ENCODE results near the gene TSHZ3.

GRCh38 chr19:31352782-31353651, 3.8 kb upstream of the TSHZ3 start:
- no peak for TF ChIP-seq CTCF (IDR thresholded peaks at IDR 0.05)
- no peak for TF ChIP-seq POLR2A (IDR thresholded peaks at IDR 0.05)

Measured in esophagus squamous epithelium (tissue), 4 donors.